Stimulated activated CD8-positive, alpha-beta memory T cell treated with anti-CD3 and anti-CD28 coated beads, Interleukin-15, amount 100 ng/mL, for 48 hours (primary cell): Measurements from ENCODE around the gene CREB5.

Source experiments
- DNase-seq, 2 donors: peaks; one replicate each; pipeline ENCODE4 v3.0.0-alpha.2; 2020; ENCODE audit warnings: low read depth in 2 of 2

CREB5 gene

GRCh38 chr7:28708033-28708951 lies 296.0 kb downstream of the CREB5 start:
- DNase-seq = no peak

- DNase-seq = no peak
These were observed 297.4 kb downstream of the CREB5 start for GRCh38 chr7:28709748-28710147.

- no peak for DNase-seq
These were observed 298.8 kb downstream of the CREB5 start for GRCh38 chr7:28711114-28711513.

- DNase-seq = no peak
These were observed 302.3 kb downstream of the CREB5 start for GRCh38 chr7:28714459-28715120.

GRCh38 chr7:28717445-28718054 lies 305.2 kb downstream of the CREB5 start:
- no peak for DNase-seq

GRCh38 chr7:28718055-28718481 lies 305.8 kb downstream of the CREB5 start:
- no peak for DNase-seq

- DNase-seq = no peak
These were observed 306.2 kb downstream of the CREB5 start for GRCh38 chr7:28718545-28718944.

GRCh38 chr7:28722684-28723083 lies 310.4 kb downstream of the CREB5 start:
- DNase-seq = no peak

GRCh38 chr7:28723336-28723735 lies 311.0 kb downstream of the CREB5 start:
- no peak for DNase-seq

GRCh38 chr7:28724563-28724962 lies 312.2 kb downstream of the CREB5 start:
- no peak for DNase-seq

GRCh38 chr7:28725045-28725642 lies 312.8 kb downstream of the CREB5 start:
- DNase-seq = no peak

GRCh38 chr7:28725911-28726310 lies 313.6 kb downstream of the CREB5 start:
- DNase-seq = no peak

- no peak for DNase-seq
These were observed 314.2 kb downstream of the CREB5 start for GRCh38 chr7:28726555-28726954.

- DNase-seq = no peak
These were observed 317.0 kb downstream of the CREB5 start for GRCh38 chr7:28729281-28729680.

GRCh38 chr7:28729727-28730126 lies 317.4 kb downstream of the CREB5 start:
- no peak for DNase-seq

GRCh38 chr7:28731092-28731658 lies 318.9 kb downstream of the CREB5 start:
- no peak for DNase-seq

GRCh38 chr7:28732071-28732869 lies 320.0 kb downstream of the CREB5 start:
- DNase-seq = no peak

GRCh38 chr7:28733035-28733434 lies 320.7 kb downstream of the CREB5 start:
- no peak for DNase-seq

GRCh38 chr7:28738412-28738811 lies 326.1 kb downstream of the CREB5 start:
- DNase-seq = no peak

GRCh38 chr7:28739128-28739527 lies 326.8 kb downstream of the CREB5 start:
- no peak for DNase-seq

GRCh38 chr7:28739826-28740225 lies 327.5 kb downstream of the CREB5 start:
- no peak for DNase-seq
